Activated naive CD4-positive, alpha-beta T cell treated with anti-CD3 and anti-CD28 coated beads, Interleukin-2, amount 50 U/mL, for 16 hours (primary cell): ENCODE data around the gene LRP1B.

Experiments used
- DNase-seq: peaks from one replicate; pipeline ENCODE4 v3.0.0-alpha.2; 2020

The LRP1B gene

DNA sequence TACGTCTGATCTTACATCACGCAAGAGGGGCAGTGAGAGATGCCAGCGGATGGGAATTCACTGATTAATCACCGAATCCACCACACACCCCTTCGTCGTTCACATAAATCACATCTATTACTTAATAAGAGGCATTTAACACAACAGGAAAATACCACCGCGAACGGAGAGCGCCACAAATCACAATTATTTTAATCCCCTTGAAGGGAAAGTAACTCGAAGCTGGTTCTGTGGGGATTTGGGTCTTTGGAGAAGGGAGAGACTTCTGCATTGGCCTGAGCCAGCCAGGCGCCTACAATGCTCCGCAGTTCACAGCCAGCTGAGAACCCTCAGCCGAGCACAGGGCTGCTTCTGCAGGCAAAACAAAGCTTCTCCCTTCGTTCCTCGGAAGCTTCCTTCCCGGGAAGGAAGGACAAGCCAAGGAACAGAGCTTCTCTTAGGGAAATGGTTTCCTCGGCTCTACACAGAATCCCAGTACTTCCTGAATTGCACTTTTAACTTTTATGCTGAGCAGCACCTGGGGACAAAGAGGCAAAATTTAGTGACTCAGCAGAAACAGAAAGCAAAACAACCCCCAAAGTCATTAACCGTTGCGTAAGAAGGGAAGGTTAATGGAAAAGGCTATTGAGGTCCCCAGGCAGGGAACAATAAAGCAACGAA lies at the start of gene LRP1B:
Gene LRP1B (minus strand): TSS at position 7 of the 660 bp plus-strand sequence. CDS start 287 bp downstream, outside the sequence.
- no peak for DNase-seq

DNA sequence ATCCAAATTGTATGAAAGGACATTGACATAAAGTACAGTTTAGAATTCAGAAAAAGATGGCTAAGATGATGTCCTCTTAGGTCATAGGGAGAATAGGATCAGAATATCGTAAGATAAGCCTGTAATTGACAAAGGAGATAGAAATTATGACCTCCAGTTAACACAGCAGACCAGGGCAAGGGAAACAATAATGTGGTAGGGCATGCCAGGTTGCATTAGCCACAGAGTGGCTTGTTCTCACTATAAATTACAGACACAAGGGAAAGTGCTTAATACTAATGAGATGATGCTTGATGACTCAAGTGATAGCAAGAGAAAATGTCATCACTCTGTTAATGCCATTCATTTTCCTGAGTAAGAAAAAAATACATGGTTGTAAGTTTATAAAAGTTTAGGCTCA lies 48.9 kb upstream of the LRP1B start:
- no peak for DNase-seq

DNA sequence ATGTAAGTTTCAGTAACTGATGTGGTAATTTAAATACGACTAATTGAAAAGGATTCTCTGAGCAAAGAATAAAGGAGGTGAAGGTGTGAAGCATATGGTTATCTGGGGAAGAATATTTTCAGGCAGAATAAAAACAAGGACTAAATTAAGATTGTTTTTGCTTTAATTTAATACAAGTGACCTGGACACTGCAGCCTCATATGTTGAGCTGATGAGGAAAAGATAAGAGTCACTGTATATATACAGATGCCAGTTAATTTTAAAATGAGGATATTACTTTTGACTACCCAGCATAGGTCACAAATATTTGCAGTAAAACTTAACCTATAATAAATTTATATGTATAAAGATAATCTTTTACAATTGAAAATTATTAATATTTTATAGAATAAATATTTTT lies 47.8 kb upstream of the LRP1B start:
- DNase-seq = no peak

DNA sequence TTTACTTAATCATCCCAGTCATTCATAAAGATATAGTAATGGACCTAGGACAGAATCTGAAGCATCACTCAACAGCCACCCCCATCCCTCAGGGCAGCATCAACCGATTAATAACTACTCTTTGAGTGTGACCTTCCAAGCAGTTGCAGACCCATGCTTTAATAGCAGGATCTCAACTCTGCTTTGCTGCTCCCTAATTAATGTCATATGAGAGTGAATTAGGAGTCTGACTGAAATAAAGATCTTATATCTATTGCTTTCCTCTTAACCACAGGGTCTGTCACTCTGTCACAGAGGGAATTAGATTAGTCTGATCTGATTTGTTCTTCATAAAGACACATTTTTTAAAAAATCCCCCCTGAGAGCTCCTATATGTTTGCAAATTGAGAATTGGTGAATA lies 46.1 kb upstream of the LRP1B start:
- DNase-seq = no peak

DNA sequence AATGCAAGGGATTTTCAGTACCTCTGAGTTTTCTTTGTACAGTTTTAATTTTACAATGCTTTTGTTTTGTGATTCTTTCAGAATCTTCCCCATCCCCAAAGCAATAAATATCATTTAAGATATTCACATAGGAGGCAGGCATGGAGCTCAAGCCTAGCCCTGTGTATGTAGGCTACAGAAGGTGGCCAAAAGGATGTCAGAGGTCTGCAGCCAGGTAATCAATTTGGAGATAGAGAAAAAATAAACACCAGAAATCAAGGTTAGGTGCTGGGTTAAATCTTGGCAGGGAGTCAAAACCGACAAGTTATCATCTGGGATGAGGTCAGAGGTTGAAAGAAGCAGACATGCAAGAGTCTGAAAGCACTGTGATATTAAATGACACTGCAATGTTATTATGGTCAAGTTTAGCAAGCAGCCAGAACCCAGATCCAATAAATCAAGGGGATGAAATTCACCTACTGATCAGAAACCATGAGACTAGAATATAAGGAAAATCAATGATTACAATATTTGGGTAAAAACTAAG lies 45.1 kb upstream of the LRP1B start:
- DNase-seq = no peak

DNA sequence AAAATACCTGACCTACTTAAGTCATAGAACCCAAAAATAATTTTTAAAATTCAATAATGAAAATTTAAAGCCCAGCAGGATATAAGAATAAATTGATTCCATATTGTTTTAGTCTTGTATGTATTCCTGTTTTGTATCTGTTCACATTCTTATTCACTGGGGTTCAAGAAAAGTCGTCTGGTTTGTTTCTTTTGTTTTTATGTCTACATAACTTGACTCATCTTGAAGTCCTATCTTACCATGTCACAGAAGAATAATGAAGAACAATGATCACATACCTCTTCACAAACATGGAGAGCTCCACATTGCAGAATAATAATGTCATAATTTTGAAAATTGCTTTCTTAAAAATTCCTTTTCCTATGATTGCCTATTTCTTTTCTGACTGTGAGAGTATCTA lies 43.4 kb upstream of the LRP1B start:
- no peak for DNase-seq

DNA sequence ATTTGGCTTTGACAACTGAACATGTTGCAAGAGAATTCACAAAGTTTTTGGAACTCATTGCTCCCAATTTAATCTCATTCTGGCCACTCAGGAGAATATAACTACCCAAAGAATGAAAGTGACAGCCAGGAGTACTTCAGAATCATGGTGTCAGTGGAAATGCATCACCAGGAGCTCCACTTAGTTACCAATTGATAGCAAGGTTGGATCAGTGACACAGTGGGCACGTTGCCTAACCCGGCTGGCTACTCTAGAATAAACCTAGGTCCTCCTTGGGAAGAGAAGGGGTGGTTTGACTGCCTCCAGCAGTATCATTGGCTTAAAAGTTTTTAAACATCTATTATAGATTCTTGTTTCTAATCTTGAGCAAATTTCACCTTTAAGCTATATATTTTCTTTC lies 40.0 kb upstream of the LRP1B start:
- no peak for DNase-seq

DNA sequence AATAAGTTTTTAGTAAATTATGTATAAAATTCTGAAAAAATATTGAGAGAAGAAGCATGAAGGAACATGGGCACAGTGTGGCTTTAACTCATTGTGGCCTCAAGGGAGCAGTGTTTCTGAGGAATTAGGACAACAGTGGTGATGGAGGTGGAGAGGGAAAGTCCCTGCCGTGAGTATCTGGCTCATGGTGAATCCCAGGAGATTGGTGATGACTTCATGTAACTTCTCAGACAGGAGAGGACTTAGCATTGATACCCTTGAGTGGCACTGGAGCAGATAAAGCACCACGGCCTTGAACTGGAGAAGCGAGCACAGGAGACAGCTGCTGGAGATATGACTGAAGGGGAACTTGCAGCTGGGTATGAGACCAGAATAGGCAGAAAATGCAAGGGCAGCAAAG lies 35.0 kb upstream of the LRP1B start:
- no peak for DNase-seq

DNA sequence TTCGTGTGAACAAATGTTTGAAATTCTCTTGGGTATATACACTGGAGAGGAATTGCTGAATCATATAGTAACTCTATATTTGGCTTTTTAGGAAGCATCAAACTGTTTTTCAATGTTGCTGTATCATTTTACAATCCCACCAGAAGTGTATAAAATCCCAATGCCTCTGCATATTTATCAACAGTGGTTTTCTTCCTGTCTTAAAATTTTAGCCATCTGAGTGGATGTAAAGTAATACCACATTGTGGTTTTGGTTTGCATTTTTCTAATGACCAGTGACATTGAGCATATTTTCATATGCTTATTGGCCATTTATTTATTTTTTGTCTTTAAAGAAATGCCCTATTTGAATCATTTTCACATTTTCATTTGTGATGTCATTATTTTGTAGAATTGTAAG lies 22.8 kb upstream of the LRP1B start:
- DNase-seq = no peak

DNA sequence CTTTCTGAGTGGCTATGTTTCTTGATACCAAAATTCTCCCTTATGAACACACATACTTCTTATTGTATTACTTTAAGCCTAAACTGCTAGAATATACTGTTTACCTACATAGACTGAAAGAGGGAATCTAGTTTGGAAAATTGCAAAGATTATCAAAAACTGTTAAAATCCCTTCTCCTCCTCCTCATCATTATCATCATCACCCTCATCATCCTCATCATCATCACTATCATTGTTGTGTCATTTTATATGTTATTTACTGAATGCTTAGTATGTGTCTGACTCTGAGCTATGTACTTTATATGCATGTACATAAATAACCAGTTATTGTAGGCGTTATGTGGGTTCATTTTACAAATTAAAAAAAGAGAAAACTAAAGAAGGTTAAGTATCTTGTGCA lies 19.6 kb upstream of the LRP1B start:
- no peak for DNase-seq

DNA sequence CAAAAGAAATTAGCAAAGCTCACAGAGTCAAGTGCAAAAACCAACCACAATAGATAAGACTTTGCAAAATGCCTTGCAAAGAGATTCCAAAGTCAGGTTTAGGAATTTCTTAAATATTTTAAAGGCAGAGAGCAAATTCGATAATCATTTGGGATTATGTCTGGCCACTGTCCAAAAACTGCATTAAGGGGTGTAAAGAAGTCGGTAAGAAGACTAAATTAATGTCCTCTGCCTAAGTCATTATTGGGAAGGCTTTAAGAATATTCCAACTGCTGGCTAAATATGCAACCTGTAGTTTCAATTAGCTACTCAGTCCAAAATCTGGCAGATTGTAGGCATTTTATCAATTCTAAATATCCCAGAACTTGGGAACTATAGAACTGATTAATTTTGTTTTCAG lies 13.7 kb upstream of the LRP1B start:
- DNase-seq = no peak

DNA sequence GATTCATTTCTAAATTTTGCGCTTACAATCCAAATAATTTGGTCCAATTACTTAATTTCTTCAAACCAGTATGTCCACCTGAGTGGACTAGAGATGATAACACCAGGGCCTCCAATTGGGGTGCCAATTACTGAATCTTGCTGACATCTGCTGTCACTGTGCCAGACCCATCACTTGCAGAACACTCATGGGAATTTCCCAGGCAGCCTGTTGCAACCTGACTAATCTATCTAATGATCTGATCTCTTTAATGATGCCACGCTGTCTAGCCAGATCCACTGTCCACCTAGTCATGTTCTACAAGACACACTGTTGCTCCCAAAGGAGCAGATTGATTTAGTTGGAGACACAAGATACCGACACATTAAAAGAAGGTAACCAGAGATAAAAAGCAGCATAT lies 11.8 kb upstream of the LRP1B start:
- DNase-seq = no peak

DNA sequence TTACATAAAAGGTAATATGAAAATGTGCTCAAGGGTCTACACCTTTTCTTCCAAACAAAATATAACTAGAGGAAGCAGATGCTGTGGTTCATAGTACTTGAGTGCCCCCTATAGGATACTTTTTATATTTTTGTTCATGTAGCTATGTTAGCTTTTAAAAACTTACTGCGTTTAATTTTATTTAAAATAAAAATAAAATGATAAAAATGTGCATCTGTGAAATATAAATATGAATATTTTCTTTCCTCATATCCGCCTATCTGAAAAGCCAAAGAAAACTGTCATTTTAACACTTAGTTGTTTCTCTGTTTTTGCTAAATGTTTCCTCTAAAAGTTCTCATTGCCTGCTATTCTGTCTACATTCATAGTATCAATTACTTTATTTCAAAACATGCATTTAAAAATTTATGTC lies 9.6 kb upstream of the LRP1B start:
- no peak for DNase-seq

DNA sequence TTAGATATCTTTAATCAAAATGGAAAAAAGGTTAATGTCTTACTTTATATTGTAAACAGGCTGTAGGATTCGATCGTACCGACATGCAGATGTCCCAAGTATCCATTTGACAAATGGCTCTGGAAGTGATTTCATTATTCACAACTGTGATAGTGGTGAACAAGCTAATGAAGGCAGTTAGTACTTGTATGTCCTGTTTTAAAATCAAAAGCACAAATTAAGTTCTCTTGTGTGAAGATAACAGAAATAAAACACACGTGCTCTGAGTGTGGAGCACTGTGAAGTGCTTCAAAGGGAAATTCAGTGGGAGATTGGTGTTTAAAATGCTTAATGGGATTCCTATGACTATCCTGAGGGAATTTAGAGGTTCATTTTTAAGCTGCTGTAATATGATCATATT lies 8.6 kb upstream of the LRP1B start:
- DNase-seq = no peak

DNA sequence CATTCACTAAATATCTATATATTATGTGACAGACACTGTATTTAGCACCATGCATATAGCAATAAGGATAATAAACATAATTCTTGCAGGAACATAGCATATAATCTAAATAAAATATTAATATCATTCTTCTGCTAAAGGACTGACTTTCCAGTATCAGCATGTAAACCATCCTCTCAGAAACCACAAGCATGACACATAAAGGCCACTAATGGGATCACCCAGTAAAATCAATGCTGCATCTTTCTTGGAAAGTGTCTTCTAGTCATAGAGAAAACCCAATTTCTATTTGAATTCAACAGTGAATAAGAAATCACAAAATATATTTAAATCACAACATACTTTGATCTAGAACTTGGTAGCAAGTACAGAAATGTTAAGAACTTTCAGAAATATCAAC lies 5.8 kb upstream of the LRP1B start:
- DNase-seq = no peak

DNA sequence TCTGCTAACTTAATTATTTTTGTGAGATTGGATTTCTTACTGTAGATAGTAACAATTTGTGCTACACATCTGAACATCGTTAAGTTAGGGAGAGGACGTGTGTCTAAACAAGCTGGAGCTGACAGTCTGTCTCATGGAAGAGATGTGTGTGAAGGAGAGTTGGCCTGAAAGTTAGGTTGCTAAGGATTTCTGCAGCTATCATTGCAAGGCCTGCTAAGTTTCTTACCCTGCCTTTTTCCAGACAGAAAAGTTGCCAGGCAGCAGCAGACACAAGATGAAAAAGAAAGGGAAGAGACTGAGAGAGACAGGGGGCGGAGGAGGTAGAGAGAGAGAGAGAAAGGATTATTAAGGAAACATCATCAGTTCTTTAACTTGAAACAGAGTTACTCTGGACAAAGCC lies 4.1 kb upstream of the LRP1B start:
- no peak for DNase-seq

DNA sequence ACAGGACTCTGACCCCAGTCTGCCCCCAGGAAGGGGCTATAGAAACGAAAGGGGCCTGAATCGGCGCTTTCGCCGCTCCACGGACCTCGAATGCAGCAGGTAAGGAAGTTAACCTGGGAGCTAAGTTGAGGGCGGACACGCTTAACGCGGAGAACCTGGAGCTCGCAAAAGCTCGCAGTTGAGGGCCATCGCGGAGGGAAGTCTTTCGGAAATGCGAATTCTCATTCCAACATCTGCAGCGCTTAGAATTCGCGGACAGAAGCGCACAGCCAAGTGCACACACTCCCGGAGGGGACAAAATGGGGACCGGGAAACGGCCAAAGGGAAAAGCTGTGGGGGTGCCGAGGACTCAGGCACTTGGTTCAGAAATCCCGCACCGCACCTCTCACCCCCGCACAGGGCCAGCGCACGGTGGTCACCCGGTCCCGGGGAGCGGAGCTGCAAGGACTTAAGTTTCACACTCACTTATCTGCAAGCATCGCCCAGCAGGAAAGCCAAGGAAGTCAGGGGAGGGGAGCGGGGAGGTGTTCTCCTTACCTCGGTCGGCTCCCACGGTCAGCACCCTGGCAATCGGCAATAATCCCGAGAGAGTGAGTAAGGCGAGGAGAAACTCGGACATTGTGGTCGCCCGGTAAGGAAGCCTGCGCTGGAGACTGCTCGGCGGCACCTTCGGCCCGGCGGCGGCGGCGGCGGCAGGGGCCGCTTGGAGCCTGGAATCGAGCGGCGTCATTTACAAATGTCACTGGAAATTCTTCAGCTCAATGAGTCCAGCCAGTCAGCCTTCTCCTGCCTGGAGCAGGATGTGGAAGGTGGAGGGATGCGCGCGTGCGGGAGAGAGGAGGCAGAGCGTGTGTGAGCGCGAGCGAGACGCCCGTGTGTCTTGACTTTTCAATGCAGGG lies 456 bp downstream of the LRP1B start:
- no peak for DNase-seq

DNA sequence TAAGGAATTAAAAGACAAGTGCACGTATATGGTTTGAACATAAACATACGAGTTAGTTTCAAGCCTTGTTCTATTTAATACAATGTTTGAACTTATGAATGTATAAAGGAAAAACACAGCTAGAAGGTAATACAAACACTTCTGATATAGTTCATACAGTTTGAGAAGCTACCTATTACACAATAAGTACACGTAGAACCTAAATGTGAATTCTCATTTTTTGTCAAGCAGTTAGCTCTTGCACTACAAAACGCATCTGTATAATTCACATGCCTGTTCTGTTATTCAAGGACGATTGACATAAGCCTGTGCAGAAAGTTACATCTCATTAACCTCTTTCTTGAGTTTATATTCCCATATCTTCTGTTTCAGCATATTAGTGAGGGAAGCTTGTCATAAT lies 2.7 kb downstream of the LRP1B start:
- no peak for DNase-seq

DNA sequence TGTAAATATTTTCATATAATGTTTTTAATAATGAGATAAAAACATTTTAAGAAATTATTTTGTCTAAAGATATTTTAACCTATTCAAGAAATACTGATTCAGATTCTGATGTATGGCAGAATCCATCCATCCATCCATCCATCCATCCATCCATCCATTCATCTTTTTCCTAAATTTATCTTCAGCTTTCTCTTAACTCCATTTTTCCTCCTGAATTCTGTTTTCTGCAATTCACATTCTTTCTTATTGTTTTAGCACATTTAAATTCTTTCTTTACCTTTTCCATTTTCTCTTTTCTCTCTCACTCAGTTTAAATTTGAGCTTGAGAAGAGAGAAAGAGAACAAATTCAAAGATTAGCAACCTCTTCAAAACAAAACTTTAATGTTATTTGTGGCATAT lies 3.6 kb downstream of the LRP1B start:
- DNase-seq = no peak

DNA sequence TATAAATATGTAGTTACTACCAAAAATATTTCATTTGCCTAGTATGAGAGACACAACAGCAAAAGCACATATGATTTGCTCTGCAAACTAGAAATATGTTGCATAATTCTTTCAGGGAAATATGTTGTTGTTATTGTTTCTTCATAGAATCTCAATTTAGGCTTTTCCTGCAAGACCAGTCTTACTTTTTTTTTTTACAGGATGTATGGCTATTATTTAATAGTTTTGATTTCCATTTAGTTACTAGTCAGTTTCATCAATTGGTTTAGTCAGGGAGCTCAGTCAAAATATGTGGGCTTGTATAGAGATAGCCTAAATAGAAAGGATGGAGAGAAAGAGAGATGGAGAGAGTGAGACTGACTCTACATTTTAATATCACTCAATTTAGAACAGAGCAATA lies 6.1 kb downstream of the LRP1B start:
- DNase-seq = no peak

DNA sequence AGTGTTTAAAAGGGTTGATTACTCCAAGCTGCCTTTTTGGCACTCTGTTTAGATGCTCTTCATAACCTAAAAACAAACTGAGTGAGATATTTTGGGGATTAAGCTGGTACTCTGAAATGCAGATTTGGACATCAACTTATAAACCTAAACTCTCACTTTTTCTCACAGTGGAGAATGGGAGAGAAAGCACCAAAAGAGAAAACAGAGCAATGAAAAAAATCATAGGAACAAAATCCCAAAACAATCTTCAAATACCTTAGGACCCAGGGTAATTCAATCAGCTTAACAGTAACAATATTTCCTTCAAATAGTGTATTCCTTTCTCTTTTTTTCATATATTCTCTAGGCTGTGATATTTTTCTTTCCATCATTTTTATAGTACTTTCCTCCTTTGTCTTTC lies 11.5 kb downstream of the LRP1B start:
- DNase-seq = no peak

DNA sequence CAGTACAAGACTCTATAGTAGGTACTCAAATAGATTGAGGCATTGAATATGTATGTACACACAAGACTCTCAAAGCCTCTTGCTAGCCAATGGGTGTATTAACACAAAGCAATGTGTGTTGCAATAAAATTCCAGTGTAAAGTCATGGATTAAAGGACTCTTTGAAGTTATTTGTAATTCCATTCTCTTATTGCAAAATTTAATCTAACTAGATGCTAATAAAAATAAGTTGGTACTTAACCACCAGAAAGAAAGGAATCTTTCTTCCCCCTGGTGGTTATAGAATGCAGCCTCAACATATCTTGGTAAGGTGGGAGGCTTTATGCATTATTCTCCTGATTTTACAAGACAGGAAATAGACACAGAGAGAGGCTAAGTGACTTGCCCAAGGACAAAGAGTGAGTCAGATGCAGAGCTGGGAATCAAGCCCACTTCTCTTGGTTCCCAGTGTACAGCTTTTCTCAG lies 18.0 kb downstream of the LRP1B start:
- no peak for DNase-seq

DNA sequence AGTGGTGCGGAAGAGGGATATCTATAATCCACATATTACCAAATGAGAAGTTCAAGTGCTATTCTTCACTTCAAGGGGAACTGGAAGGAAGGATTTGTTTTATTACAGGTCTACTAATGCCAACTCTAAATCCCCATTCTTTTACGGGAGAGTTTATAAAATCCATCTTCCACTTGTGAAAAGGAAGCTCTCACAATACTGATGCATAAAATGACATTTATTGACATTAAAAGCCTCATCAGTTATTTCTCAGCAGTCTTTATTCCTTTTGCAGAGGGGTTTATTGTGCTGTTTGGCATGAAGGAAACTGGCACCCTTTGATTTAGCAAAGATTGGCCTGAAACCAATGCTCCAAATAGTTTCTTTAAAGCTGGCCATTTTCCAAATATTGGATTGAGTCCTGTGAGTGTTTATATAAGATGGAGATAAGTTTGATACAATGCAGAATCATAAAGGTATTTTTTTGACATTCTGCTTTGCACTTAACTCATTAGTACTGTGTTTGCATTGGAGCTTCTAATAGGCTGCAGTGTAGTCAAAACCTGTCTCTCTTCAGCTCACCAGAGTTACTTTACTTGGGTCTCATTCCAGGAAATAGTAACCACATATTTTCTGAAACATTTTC lies 26.6 kb downstream of the LRP1B start:
- no peak for DNase-seq

DNA sequence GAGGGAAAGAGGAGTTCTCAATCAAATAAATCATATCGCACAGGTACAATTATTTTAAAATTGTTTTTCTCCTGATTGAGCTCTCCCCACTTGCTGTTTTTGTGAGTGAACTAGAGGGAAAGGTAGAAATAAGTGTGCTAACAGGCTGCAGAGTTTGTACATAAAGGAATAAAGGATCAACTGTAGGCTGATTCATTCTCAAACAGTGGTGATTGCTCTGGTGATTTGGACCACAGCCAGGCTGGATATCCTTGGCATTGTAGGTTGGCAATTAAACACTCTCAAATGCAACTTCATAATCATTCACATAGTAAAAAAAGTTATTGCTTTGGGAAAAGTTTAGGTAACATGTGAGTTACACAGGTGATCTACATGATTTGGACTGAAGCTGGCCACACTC lies 29.8 kb downstream of the LRP1B start:
- DNase-seq = no peak
